Fibroblast of lung (primary cell): ENCODE data around the gene IL25. TPM values are rescaled to one million over a fixed set of nuclear protein-coding genes. Genes with fewer than 3 reads are reported as not detected.

Experiments used
- DNase-seq, 2 donors: peaks; one replicate each; pipeline versions ENCODE4 v3.0.0 to v3.0.0-alpha.2; 2010; ENCODE audit warnings: low read depth in 2 of 2
- H2AFZ ChIP-seq: 2 replicates; pipeline ENCODE4 v1.5.1; 2012; ENCODE audit warnings: low read length, control low read depth, inconsistent platforms
- H3K27ac ChIP-seq: 2 replicates; pipeline ENCODE4 v1.5.1; 2011; ENCODE audit warnings: low read length, control low read depth; ENCODE audit not compliant: insufficient read depth
- H3K27me3 ChIP-seq: 2 replicates; pipeline ENCODE4 v1.5.1; 2011; ENCODE audit warnings: mild to moderate bottlenecking, low read length; ENCODE audit not compliant: control insufficient read depth, insufficient read depth
- H3K36me3 ChIP-seq: 2 replicates; pipeline ENCODE4 v1.5.1; 2011; ENCODE audit warnings: low read length; ENCODE audit not compliant: control insufficient read depth, insufficient read depth
- H3K4me1 ChIP-seq: 2 replicates; pipeline ENCODE4 v1.5.1; 2011; ENCODE audit warnings: low read length; ENCODE audit not compliant: control insufficient read depth, insufficient read depth; ENCODE audit errors: extremely low read depth
- H3K4me2 ChIP-seq: 2 replicates; pipeline ENCODE4 v1.5.1; 2011; ENCODE audit warnings: low read length, control low read depth; ENCODE audit not compliant: insufficient read depth; ENCODE audit errors: extremely low read depth
- H3K4me3 ChIP-seq, 4 experiments: fragments of 200-600 bp in 1 of 4; sonication (generic) in 1 of 4; replicated peaks in 1 of 4; 2 replicates each; pipeline ENCODE4 v1.5.1; 2011 to 2016; ENCODE audit warnings: low read length in 4 of 4, low read depth in 3 of 4, mild to moderate bottlenecking in 3 of 4, control low read depth in 2 of 4, inconsistent platforms in 1 of 4, mixed read lengths in 1 of 4; ENCODE audit not compliant: insufficient read depth in 1 of 4; ENCODE audit errors: control extremely low read depth in 1 of 4
- H3K79me2 ChIP-seq: 2 replicates; pipeline ENCODE4 v1.5.1; 2012; ENCODE audit warnings: mild to moderate bottlenecking, low read length, inconsistent platforms; ENCODE audit not compliant: control insufficient read depth, insufficient read depth
- H3K9ac ChIP-seq: 2 replicates; pipeline ENCODE4 v1.5.1; 2011; ENCODE audit warnings: mild to moderate bottlenecking, low read length, control low read depth; ENCODE audit not compliant: insufficient read depth
- H3K9me3 ChIP-seq: 2 replicates; pipeline ENCODE4 v1.5.1; 2012; ENCODE audit warnings: low read depth, low read length; ENCODE audit not compliant: control insufficient read depth, insufficient read depth
- H4K20me1 ChIP-seq: 2 replicates; pipeline ENCODE4 v1.5.1; 2011; ENCODE audit warnings: low read length; ENCODE audit not compliant: control insufficient read depth, insufficient read depth; ENCODE audit errors: extremely low read depth
- EZH2 ChIP-seq: IDR thresholded peaks from 2 replicates; pipeline ENCODE4 v1.5.1; 2012; ENCODE audit warnings: low read length, control low read depth, mild to moderate bottlenecking; ENCODE audit errors: missing control alignments
- polyA minus RNA-seq: library from RNA; depleted of rRNA, polyadenylated mRNA; stranded (reverse); fragments of >200 nt; gene quantifications from 2 replicates; pipeline ENCODE4 v1.2.3, GENCODE V29; 2011; ENCODE audit warnings: low replicate concordance
- polyA plus RNA-seq, 2 donors: library from polyadenylated mRNA; depleted of rRNA in 1 of 2; stranded (reverse) in 1 of 2; unstranded in 1 of 2; fragments of >200 nt; gene quantifications; 2 replicates each; pipeline ENCODE4 v1.2.1, GENCODE V29; 2011 to 2012; ENCODE audit warnings: missing spikeins in 1 of 2
- total RNA-seq: library from RNA; depleted of rRNA; stranded (reverse); fragments of >200 nt; gene quantifications from 2 replicates; pipeline ENCODE4 v1.2.1, GENCODE V29; 2014
- TF ChIP-seq, protein P1 (sequence below), 2 donors: IDR thresholded peaks in 1 of 2; conservative IDR thresholded peaks in 1 of 2; 1 replicate in 1 of 2; 2 replicates in 1 of 2; pipeline ENCODE4 v1.5.1; 2011 to 2012; ENCODE audit warnings: low read length in 2 of 2, control low read depth in 1 of 2, inconsistent platforms in 1 of 2, low read depth in 1 of 2, mild to moderate bottlenecking in 1 of 2

IL25 gene
- total RNA-seq (not detected in 2 replicates), polyA plus RNA-seq (not detected in 2 replicates), polyA minus RNA-seq (not detected in 2 replicates)
- not detected in 2 replicates for polyA plus RNA-seq (2012)

DNA sequence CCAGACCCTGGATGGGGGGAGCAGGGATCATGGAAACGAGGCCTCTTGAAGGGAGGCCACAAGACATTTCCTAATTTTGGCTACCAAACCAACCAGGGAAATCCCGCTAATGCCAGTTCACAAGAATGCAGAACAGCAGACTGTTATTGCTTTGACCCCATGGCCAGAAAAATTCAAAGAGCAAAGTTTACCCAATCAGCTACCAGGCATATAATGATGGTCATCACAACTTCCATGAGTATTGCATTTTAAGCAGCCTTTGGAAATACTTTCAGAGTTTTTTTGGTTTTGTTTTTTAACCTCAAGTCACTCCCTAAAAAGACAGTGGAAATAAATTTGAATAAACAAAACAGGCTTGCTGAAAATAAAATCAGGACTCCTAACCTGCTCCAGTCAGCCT lies at the start of gene IL25:
IL25 (plus strand) TSS at position 301 of the 400 bp plus-strand sequence.
- H3K79me2 ChIP-seq = no peaks in the 10 kb centered on the region
- H3K27ac ChIP-seq = no peak within 1 kb of the TSS
- no peak for TF ChIP-seq EZH2
- TF ChIP-seq, protein P1, sequence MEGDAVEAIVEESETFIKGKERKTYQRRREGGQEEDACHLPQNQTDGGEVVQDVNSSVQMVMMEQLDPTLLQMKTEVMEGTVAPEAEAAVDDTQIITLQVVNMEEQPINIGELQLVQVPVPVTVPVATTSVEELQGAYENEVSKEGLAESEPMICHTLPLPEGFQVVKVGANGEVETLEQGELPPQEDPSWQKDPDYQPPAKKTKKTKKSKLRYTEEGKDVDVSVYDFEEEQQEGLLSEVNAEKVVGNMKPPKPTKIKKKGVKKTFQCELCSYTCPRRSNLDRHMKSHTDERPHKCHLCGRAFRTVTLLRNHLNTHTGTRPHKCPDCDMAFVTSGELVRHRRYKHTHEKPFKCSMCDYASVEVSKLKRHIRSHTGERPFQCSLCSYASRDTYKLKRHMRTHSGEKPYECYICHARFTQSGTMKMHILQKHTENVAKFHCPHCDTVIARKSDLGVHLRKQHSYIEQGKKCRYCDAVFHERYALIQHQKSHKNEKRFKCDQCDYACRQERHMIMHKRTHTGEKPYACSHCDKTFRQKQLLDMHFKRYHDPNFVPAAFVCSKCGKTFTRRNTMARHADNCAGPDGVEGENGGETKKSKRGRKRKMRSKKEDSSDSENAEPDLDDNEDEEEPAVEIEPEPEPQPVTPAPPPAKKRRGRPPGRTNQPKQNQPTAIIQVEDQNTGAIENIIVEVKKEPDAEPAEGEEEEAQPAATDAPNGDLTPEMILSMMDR (conservative IDR thresholded peaks at IDR 0.05 in 1 of 2, IDR thresholded peaks at IDR 0.05 in 1 of 2; ENCODE audit: low read depth in 1 of 2, low read length in 2 of 2) = no peak
- peaks cover 12% of the 10 kb centered on the region for H3K27me3 ChIP-seq
- no peaks in the 10 kb centered on the region for H3K4me1 ChIP-seq
- no peak within 1 kb of the TSS for H3K4me2 ChIP-seq
- no peaks in the 10 kb centered on the region for H3K9me3 ChIP-seq
- no peak within 1 kb of the TSS for H3K4me3 ChIP-seq
- H4K20me1 ChIP-seq = no peaks in the 10 kb centered on the region
- H3K36me3 ChIP-seq = no peaks in the 10 kb centered on the region
- H2AFZ ChIP-seq = no peak within 1 kb of the TSS
- no peak for DNase-seq
- no peak within 1 kb of the TSS for H3K9ac ChIP-seq

DNA sequence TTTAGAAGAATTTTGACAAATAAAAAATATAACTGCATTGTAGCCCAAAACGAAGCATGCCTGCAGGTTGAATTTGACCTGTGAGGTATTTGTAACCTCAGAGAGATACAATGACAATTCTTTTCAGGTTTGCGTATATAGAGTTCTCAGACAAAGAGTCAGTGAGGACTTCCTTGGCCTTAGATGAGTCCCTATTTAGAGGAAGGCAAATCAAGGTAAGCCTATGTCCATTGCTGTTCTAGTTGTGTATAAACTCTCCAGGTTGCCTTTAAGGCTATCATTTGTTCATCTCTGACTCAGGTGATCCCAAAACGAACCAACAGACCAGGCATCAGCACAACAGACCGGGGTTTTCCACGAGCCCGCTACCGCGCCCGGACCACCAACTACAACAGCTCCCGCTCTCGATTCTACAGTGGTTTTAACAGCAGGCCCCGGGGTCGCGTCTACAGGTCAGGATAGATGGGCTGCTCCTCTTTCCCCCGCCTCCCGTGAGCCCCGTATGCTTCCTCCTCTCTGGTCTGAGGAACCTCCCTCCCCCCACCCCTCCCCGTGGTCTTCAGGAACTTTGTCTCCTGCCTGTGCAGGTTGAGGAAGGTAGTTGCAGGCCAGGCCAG lies 48.7 kb upstream of the IL25 start:
- Histone ChIP-seq H3K36me3 (peaks cover 13% of the 10 kb centered on the region), H3K79me2 (peaks cover 22% of the 10 kb centered on the region), H3K27ac (no peak overlapping the region), H2AFZ (no peak overlapping the region), H3K27me3 (no peaks in the 10 kb centered on the region), H3K4me1 (peaks cover 4% of the 10 kb centered on the region), H3K4me3 (no peak overlapping the region), H3K4me2 (no peak overlapping the region), H4K20me1 (no peaks in the 10 kb centered on the region), H3K9me3 (no peaks in the 10 kb centered on the region), H3K9ac (no peak overlapping the region)
- TF ChIP-seq, protein P1 (conservative IDR thresholded peaks at IDR 0.05 in 1 of 2, IDR thresholded peaks at IDR 0.05 in 1 of 2; ENCODE audit: low read depth in 1 of 2, low read length in 2 of 2) = no peak
- no peak for TF ChIP-seq EZH2
- DNase-seq = no peak

DNA sequence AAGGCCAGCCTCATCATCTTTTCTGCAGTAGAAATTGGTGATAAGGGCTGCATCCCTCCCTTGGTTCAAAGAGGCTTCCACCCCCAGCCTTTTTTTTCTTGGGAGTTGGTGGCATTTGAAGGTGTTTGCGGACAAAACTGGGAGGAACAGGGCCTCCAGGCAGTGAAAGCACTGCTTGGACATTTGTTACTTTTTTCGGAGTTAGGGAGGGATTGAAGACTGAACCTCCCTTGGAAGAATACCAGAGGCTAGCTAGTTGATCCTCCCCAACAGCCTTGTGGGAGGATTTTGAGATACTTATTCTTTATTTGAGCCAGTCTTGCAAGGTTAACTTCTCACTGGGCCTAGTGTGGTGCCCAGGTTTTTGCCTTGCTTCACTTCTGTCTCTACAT lies 48.2 kb upstream of the IL25 start:
- Histone ChIP-seq H3K27ac (no peak overlapping the region), H3K9me3 (no peaks in the 10 kb centered on the region), H3K79me2 (peaks cover 22% of the 10 kb centered on the region), H3K27me3 (no peaks in the 10 kb centered on the region), H3K9ac (no peak overlapping the region), H3K36me3 (peaks cover 13% of the 10 kb centered on the region), H4K20me1 (no peaks in the 10 kb centered on the region), H3K4me2 (no peak overlapping the region), H3K4me1 (peaks cover 4% of the 10 kb centered on the region), H3K4me3 (no peak overlapping the region), H2AFZ (no peak overlapping the region)
- no peak for TF ChIP-seq EZH2
- TF ChIP-seq, protein P1 (conservative IDR thresholded peaks at IDR 0.05 in 1 of 2, IDR thresholded peaks at IDR 0.05 in 1 of 2; ENCODE audit: low read depth in 1 of 2, low read length in 2 of 2) = no peak
- DNase-seq = no peak
